Measurements from ENCODE around the gene TMEM59.
"Not testable (repeated sequence)": the region's sequence is repeated elsewhere in the genome, so short reads cannot be mapped to it uniquely, and the experiment has no call there.

TMEM59 gene, protein sequence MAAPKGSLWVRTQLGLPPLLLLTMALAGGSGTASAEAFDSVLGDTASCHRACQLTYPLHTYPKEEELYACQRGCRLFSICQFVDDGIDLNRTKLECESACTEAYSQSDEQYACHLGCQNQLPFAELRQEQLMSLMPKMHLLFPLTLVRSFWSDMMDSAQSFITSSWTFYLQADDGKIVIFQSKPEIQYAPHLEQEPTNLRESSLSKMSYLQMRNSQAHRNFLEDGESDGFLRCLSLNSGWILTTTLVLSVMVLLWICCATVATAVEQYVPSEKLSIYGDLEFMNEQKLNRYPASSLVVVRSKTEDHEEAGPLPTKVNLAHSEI

DNA sequence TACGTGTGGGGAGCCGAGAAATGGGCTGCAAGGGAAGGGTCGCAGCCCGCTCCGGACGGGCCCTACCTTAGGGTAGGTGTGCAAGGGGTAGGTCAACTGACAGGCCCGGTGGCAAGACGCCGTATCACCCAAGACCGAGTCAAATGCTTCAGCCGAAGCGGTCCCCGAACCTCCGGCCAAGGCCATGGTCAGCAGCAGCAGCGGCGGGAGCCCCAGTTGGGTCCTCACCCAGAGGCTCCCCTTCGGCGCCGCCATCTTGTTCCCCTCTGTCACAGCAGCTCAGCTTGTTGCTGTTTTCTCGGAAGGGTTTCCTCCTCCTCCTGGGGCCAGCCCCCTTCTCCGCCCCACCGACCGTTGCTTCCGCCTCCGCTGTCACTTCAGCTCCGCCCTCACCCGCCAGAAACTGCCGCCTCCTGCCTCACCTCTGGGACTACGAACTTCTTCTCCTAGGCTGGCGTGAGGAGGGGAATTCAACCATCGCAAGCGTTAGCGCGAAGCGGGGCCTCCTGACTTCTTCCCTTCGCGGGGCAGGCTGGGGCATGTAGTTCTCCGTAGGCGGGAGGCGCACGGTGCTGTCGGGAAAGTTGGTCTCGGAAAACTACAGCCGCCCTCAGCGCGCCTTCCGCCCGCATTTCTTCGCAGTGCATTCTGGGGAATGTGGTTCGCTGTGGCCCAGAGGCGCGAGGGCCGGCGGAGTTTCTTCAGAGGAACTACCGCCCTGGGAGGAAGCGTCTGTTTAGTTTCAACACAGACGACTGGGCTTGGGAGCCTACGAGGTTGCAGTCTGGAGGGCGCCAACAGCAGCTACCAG lies at the start of gene TMEM59, which contains the start of gene TCEANC2:
TSS of gene TMEM59 (minus strand) at position 271 of the 811 bp plus-strand sequence. CDS start at position 255, 16 bp downstream.
TSS of gene TCEANC2 (plus strand) at position 675 of the 811 bp plus-strand sequence. CDS start 815 bp downstream, outside the sequence.
- in situ Hi-C loops (cut with MboI; ENCODE audit: low sequenced_read_pairs): loop anchor here (25.0 kb wide), 2 partner anchors 434 to 734 kb away; no protein-coding TSS in a partner anchor

DNA sequence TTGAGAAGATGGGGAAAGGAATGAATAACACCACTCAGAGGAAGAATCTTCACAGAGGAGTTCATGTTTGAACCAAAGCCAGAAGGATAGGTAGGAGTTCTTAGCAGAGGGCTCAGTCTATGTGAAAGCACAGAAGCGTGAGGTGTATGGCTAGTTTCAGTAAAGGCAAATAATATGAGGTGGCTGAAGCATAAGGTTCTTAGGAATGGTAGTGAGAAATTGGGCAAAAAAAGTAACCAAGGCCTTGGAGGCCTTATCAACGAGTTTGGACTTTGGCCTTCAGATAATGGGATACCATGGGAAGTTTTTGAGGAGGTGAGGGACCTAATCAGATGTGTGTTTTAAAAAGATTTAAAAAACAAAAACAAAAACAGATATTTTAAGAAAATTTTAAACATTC lies 47.5 kb upstream of the TMEM59 start:
- in situ Hi-C loops (cut with MboI; ENCODE audit: low sequenced_read_pairs): no loop called here

DNA sequence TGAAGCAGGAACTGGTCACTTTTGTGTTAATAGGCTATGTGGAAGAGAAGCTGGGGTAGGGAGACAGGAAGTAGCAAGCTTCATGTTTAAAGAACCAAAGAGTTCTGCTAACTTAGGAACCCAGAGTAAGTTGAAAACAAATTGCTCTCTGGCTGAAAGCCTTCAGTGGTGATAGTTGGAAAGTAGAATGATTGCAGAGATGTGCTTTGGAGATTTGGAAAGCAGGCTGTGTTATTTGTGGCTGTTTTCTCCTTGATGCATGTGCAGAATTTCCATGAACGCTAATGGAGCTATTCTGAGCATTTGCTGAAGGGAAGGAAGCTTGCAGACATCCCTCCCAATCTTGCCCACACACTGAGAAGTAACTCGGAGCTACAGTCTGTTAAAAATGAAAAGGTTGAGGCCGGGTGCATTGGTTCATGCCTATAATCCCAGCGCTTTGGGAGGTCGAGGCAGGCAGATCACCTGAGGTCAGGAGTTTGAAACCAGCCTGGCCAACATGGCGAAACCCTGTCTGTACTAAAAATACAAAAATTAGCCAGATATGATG lies 46.1 kb upstream of the TMEM59 start:
- in situ Hi-C loops (cut with MboI; ENCODE audit: low sequenced_read_pairs): no loop called here

DNA sequence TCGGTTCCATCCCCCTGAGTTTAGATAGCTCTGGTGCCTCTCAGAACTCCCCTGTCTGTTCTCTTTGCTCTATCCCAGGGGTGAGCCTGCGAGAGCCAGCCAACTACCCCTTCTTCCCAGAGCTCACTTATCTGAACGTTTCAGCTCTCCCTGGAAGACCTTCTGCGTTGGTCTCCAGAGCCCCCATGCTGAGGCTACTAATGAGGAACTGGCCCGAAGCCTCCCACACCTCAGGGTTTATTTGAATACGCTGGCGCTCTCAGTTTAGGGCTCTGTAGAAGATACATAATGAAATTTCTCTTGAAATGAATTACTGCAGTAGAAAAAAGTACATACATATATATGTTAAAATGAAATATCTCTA lies 43.9 kb upstream of the TMEM59 start:
- in situ Hi-C loops (cut with MboI; ENCODE audit: low sequenced_read_pairs): no loop called here

DNA sequence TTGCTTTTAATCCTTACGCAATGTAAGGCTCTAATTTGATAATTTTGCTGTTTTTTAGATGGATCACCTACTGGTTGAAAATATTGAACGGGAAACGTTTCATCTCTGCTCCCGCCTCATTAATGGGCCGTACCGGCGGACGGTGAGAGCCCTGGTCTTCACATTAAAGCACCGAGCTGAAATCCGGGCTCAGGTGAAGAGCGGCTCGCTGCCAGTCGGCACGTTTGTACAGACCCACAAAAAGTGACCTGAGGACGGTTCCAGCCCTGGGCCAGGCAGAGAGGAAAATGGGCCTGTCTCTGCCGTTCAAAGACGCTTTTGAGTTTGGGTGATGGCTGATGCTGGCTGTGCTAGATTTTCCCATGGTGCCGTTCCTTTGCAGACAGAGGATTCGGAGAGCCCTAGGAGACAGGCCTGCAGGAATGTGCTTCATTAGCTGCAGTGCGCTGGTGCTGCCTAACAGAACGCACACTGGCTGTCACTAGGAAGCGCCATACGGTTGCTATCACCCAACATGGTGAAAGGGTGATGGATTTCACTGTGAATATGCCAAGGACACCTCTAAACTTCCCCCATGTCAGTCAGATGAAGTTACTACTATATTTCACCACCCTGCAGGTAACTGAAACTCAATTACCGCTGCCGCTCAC lies 43.3 kb upstream of the TMEM59 start:
- in situ Hi-C loops (cut with MboI; ENCODE audit: low sequenced_read_pairs): no loop called here

DNA sequence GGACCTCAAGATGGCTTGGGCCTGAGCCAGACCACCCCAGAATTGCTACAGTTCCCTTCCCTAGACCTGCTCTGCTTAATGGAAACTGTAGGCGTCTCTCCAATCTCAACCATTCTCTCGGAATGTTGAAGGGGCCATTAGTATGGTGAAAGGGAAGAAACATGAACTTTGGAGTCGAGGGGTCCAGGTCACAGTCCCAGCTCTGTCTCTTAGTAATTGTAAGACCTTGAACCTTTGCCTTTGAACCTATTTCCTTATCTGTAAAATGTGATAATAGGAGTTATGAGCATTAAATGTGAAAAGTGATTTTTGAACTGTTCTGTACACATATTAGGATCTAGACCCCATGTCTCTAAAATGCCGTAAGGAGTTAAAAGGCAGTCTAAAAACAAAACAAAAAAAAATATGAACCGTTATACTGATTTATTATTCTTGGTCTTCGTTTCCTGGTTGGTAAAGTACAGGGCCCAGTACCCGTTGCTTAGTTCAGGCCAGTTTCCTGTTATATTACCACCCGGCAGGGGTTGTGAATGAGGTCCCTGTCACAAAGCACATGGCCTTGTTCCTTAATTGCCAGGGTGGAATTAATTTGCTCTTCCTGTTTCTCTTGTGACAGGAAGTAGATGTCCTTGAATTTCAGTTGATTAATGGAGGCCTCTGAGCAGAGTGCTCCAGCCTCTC lies 42.7 kb upstream of the TMEM59 start:
- in situ Hi-C loops (cut with MboI; ENCODE audit: low sequenced_read_pairs): no loop called here

DNA sequence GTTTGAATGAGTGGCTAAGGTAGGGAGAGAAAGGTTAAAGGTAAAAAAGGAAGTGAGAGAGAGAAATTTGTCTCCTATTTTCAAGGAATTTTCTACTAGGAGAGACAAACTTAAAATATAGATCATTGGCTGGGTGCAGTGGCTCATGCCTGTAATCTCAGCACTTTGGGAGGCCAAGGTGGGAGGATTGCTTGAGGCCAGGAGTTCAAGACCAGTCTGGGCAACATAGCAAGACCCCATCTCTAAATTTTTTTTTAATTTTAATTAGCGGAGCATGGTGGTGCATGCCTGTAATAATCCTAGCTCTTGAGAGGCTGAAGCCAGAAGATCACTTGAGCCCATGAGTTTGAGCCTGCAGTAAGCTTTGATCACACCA lies 41.7 kb upstream of the TMEM59 start:
- in situ Hi-C loops (cut with MboI; ENCODE audit: low sequenced_read_pairs): not testable (repeated sequence)

DNA sequence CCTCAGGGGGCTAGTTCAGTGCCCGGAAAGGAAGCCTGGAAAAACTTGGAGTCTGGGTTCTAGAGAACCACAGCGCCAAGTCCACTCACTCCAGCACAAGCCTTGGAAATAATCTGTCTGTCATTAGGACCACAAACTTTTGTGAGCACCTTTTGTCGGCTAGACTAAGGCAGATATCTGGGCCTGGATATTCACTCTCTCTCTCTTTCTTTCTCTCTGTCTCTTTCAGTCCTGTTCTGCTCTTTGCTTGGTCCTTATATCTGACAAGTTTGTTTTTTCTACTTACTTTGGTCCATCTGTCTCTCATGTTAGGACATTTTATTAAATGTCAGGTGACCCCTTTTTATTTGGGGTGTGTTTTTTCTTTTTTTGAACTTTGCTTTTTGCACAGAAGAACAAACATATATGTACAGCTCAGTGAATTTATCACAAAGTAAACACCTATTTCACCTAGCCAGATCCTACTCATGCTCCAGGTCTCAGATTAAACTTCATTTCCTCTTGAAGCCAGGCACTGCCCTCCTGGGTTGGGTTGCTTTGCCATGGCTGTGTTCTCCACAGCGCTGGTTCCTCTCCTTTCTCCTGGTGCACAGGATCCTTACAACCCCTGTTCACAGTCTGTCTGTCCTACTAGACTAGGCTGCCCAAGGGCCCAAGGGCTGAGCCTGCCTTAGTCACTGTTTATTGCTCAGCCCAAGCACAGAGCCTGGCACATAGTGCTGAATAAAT lies 41.2 kb upstream of the TMEM59 start:
- in situ Hi-C loops (cut with MboI; ENCODE audit: low sequenced_read_pairs): no loop called here

DNA sequence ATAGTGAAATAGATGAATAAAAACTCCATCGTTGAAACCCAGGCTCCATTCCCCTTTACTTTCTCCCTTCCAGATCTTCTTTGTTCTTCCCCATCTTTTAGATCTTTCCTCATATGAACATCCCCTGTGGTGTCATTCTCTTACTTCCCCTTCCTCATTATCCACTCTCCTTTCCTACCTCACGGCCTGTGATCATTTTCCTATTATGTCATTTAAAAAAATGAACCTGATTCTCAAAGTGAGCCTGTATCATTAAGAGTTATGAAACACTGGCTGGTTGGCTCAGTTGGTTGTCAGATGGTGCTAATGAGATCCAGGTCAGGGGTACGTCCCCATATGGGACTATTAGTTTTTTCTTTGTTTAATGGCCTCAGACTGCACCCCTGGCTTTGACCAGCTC lies 38.7 kb upstream of the TMEM59 start:
- in situ Hi-C loops (cut with MboI; ENCODE audit: low sequenced_read_pairs): no loop called here

DNA sequence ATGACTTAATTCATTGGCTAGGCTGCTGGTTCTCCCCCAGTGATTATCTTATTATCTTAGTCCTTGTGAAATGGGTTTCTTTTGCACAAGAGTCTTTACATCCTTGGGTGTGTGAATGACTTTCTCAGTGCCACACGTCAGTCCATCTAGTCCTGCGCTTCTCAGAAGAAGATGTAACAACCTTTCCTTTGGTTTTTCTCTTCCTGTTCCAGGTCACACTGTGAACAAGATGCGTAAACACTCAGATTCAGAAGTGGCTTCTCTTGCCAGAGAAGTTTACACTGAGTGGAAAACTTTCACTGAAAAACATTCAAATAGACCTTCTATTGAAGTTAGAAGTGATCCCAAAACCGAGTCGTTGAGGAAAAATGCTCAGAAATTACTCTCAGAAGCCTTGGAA lies 35.4 kb upstream of the TMEM59 start:
- in situ Hi-C loops (cut with MboI; ENCODE audit: low sequenced_read_pairs): no loop called here

DNA sequence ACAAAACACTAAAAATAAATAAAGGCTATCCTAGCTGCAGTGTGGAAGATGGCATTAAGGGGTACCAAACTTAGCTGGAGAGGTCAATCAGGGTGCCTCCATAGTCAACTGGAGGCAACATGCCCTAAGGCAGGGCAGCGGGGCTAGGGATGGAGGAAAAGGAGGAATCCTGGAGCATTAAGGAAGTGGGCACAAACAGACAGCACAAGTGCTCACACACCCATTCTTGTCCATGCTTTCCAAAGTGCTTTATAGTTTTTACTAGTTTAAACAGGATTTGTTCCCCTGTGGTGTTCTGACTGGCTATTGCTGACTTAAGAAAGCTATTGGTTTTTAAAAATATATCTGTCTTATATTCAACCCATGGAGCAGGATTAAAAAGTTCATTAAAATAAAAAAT lies 33.8 kb upstream of the TMEM59 start:
- in situ Hi-C loops (cut with MboI; ENCODE audit: low sequenced_read_pairs): no loop called here

DNA sequence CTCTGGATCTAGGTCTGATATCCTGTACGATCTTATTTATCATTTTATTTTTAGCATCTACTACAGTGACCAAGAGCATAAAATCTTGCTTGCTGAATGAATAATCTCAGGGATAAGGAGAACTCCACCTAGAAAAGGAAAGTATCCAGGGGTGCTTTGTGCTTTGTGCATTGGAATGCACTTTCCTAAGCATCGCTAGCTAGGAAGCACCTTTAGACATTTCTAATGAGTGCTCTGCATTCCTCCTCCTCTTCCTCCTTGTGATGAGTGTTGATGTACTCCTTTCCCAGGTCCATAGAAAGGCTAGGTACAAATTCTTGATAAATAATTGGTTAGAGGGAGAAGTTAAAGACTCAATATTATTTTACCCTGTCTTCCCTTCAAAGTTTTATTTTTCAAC lies 31.8 kb upstream of the TMEM59 start:
- in situ Hi-C loops (cut with MboI; ENCODE audit: low sequenced_read_pairs): no loop called here

DNA sequence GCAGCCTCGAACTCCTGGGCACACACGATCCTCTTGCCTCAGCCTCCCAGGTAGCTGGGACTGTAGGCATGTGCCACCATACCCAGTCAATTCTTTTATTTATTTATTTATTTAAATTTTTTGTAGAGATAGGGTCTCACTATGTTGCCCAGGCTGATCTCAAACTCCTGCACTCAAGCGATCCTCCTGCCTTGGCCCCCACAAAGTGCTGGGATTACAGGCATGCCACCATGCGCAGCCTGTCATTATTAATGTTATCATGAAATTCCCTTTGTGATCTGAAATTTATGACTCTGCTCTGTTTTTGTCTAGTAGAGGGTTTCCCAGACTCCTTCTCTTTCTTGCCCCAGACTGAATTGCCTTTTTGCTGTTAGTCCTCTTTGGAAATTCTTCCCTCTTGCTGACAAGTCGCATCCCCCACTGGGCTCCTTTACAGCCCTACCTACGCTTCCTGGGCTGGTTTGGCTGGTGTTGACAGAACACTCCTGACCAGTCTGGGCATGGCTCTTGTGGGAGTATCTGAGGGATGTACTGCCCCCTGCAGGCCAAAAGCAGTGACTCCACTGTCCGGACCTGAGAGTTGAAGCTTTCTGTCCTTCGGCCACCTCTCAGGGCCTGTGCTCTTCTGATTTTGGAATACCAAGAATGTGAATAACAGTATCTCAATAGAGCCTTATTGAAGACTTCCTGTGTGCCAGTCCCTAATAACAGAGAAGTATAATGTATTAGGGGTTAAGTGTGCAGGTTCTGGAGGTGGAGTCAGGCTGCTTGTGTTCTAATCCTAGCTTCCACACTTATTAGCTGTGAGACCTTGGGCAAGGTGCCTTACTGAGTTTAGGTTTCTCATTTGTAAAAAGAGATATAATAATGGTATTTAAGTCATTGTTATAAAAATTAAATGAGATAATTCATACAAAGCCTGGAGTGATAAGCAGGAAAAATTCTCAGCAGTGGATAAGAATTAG lies 28.6 kb upstream of the TMEM59 start:
- in situ Hi-C loops (cut with MboI; ENCODE audit: low sequenced_read_pairs): no loop called here

DNA sequence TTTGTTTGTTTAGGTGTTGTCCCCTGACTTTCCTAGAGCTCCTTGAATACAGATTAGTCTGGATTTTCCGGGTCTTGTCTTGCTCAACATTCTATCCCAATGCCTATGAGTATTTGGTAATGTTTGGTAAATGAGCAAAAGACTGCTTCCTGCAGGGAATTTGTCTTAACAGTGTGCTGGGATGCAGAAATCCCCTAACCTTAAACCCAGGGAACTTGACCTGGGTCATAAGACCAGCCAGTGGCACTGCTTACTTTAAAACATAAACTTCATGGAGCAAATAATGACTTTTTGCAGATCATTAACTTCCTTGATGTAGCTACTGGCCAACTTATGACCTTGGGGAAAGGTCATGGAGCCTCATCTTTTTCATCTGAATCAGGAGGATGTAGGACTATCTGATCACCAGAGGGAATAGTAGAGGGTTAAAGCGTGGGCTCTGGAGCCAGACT lies 27.6 kb upstream of the TMEM59 start:
- in situ Hi-C loops (cut with MboI; ENCODE audit: low sequenced_read_pairs): no loop called here

DNA sequence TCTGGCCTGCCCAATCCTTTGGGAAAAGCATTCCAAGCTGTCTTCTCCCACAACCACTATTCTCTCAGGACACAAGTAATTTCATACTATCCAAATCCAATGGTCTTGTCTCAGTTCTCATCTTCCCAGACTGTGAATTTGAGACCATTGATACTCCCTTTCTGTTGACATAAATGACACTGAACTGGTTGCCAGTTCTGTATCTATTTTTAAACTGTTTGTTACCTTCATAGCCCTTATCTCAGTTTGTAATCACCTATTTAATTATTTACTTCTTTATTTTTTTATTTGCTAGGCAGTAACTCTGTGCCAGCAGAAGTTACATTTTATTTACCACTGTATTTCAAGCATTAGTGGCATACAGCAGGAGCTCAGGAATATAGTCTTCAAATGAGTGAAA lies 24.4 kb upstream of the TMEM59 start:
- in situ Hi-C loops (cut with MboI; ENCODE audit: low sequenced_read_pairs): no loop called here

DNA sequence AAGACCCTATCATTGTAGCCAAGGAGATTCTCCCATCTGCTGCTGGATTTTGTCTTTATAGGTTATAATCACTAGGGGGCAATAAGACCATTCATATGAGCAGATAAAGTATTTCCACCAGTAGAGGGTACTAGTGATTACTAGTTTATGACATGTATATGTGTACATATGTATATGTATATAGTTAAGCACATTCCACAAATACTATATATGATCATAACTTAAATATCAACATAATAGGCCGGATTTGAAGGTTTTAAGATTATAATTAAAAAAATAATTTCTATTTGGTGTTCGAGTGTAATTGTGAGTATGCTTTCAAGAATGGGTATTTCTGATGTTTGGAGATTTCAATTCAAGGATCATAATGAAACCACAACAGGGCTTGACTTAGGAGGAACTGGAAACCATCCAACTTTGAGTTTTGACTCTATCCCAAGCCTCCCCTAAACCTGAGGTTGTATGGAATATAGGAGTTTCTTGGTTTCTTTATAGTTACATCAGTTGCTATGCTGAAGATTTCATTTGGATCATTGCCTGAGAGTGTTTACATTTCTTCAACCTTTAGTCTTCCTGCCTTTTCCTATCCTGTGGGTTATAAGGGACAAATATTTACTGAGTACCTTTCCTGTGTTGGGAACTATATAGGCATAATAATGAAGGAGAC lies 17.3 kb upstream of the TMEM59 start:
- in situ Hi-C loops (cut with MboI; ENCODE audit: low sequenced_read_pairs): loop anchor here (25.0 kb wide), 2 partner anchors 417 to 717 kb away; no protein-coding TSS in a partner anchor

DNA sequence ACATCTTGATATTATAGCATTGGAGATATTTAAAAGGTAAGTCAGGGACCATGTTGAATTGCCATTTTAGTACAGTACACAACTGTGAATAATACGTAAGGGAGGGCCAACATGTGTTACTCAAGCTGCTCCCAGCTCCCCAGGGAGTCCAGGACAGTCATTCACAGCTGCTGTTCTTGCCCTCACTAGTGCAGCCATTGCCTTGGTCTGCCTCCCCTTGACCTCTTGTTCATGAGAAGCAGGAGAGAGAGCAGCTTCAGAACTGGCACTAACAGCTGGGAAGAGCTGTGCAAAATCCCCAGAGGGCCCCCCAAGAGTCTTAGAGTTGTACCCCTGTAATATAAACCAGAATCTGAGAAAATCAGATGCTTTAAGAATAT lies 16.8 kb upstream of the TMEM59 start:
- in situ Hi-C loops (cut with MboI; ENCODE audit: low sequenced_read_pairs): loop anchor here (25.0 kb wide), 2 partner anchors 418 to 718 kb away; no protein-coding TSS in a partner anchor

DNA sequence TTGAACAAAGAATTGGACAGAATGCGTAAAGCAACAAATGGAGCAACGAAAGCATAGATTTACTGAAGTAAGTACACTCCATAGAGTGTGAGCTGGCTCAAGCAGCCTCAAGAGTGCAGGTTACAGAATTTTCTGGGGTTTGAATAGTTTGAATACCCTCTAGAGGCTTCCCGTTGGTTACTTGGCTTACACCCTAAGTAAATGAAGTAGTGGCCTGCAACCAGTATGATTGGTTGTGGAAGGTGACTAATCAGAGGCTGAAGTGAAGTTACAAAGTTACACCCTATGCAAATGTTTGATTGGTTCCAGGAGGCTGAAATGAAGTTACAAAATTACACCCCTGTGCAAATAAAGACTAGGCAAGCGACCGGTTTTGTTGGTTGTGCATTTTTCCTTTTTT lies 11.3 kb upstream of the TMEM59 start:
- in situ Hi-C loops (cut with MboI; ENCODE audit: low sequenced_read_pairs): loop anchor here (25.0 kb wide), 2 partner anchors 423 to 723 kb away; no protein-coding TSS in a partner anchor

All from HL-60/S4 treated with phorbol 12-myristate 13-acetate at 8.2 ng/mL for 4 days and 3 days (cell line).